ENCODE results near the gene DISP3. TPM values are rescaled to one million over a fixed set of nuclear protein-coding genes. Genes with fewer than 3 reads are reported as not detected.

DISP3 gene
- total and polyA plus RNA-seq, 2 of the 13 experiments (the other 11 are each of a cell fraction or from before 2014, with no cell fraction given): 0.08 to 0.13 TPM

GRCh38 chr1:11527541-11528452, 48.8 kb downstream of the DISP3 start (continued):
- TF ChIP-seq ZMYM2 (CRISPR knock-in tag; IDR thresholded peaks at IDR 0.05): no peak

GRCh38 chr1:11528611-11529261, 49.8 kb downstream of the DISP3 start:
- Histone ChIP-seq H3K79me2 (ENCODE audit: insufficient read depth, low read length) (no peaks in the 10 kb centered on the region), H3K4me3 (replicated peaks in 1 of 3; ENCODE audit: insufficient read depth in 1 of 3, low read depth in 2 of 3, low read length in 3 of 3) (no peak overlapping the region), H4K20me1 (ENCODE audit: insufficient read depth, low read length) (0 out of 2 replicates have a peak, but pooled peaks cover 2% of the 10 kb centered on the region), H3K4me1 (ENCODE audit: insufficient read depth, low read length) (no peaks in the 10 kb centered on the region), H2AFZ (ENCODE audit: low read length) (no peak overlapping the region), H3K27ac (ENCODE audit: extremely low read length, insufficient read depth, low read length) (no peak overlapping the region), H3K9me3 (ENCODE audit: low read length) (no peaks in the 10 kb centered on the region), H3K9ac (ENCODE audit: insufficient read depth, low read depth, low read length) (no peak overlapping the region), H3K27me3 (ENCODE audit: control insufficient read depth in 1 of 2, insufficient read depth in 2 of 2, low read length in 2 of 2) (peaks cover 3 to 51% of the 10 kb centered on the region in 2 experiments; a peak in 4 of 5 replicates), H3K4me2 (ENCODE audit: low read depth, low read length) (no peak overlapping the region), H3K36me3 (replicated peaks in 1 of 2; ENCODE audit: control insufficient read depth in 1 of 2, insufficient read depth in 2 of 2, low read length in 2 of 2) (no peaks in the 10 kb centered on the region)
- POLR2A ChIA-PET: no interaction called here
- no TSS peak for BruUV-seq (replicated peaks)
- in situ Hi-C loops (cut with HindIII; ENCODE audit: extremely low pct_ligation_motif_present, low pct_unique_long_range_greater_than_20kb) (no loop called here), intact Hi-C loops (cut with micrococcal nuclease; ENCODE audit: unreplicated experiment) (no loop called here)
- 36% methylated on average over 9 of the region's 13 CpGs for WGBS (ENCODE audit: low lambda C conversion rate)
- 0 out of 2 replicates have a peak, but pooled peaks have one; percentile 15 for TF ChIP-seq RXRA (CRISPR knock-in tag; IDR thresholded peaks at IDR 0.05)
- no peak for TF ChIP-seq HMG20A (CRISPR knock-in tag; IDR thresholded peaks at IDR 0.05; ENCODE audit: borderline replicate concordance)
- peak; percentile 29 for TF ChIP-seq ZNF687 (CRISPR knock-in tag; IDR thresholded peaks at IDR 0.05)
- TF ChIP-seq, protein P1, sequence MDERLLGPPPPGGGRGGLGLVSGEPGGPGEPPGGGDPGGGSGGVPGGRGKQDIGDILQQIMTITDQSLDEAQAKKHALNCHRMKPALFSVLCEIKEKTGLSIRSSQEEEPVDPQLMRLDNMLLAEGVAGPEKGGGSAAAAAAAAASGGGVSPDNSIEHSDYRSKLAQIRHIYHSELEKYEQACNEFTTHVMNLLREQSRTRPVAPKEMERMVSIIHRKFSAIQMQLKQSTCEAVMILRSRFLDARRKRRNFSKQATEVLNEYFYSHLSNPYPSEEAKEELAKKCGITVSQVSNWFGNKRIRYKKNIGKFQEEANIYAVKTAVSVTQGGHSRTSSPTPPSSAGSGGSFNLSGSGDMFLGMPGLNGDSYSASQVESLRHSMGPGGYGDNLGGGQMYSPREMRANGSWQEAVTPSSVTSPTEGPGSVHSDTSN (CRISPR knock-in tag; IDR thresholded peaks at IDR 0.05): no peak
- no peak for TF ChIP-seq GZF1 (CRISPR knock-in tag; IDR thresholded peaks at IDR 0.05)
- DNase-seq (ENCODE audit: low spot score) (no peak), FAIRE-seq (no peak), ATAC-seq (peak; percentile 38)
- CTCF ChIA-PET (ENCODE audit: low intra/inter-chr PET ratio, low total read pairs): no interaction called here

Data from HepG2 (cell line).